HCT116 (cell line): ENCODE data around the gene DMXL1. TPM values are rescaled to one million over a fixed set of nuclear protein-coding genes. Genes with fewer than 3 reads are reported as not detected.

Source experiments
- ATAC-seq: fragments of 200-7000 bp; cut with Tn5 transposase; 2 replicates; pipeline ENCODE4 v1.9.1; 2020; ENCODE audit warnings: mild to moderate bottlenecking, moderate library complexity
- BruUV-seq: library from RNA; stranded (reverse); fragments of 400-500 nt; replicated peaks from 2 replicates; lab custom pipeline; 2021; lab: Mats Ljungman, UMichigan
- CTCF ChIA-PET: fragments of 300-600 bp; sonication (Branson Sonifier 250); formaldehyde crosslinking; loops from one replicate; lab custom pipeline; 2021; ENCODE audit warnings: antibody characterized with exemption; lab: Charles Lee
- POLR2A ChIA-PET: fragments of 300-600, 350-600 bp; sonication (Branson Sonifier 250); formaldehyde crosslinking; loops from one replicate; lab custom pipeline; 2021; ENCODE audit warnings: antibody characterized with exemption; lab: Charles Lee
- RAD21 ChIA-PET, 2 experiments: fragments of 300-600 bp; sonication (Branson Sonifier 250); formaldehyde crosslinking; loops; one replicate each; lab custom pipeline; 2023; ENCODE audit warnings: low total read pairs in 2 of 2; ENCODE audit not compliant: uncharacterized antibody in 2 of 2, unreplicated experiment in 2 of 2, low non-redundant PET in 1 of 2; lab: Charles Lee
- DNase-seq: peaks from one replicate; pipeline ENCODE4 v3.0.0-alpha.2; 2010; ENCODE audit warnings: low read depth, low spot score
- H2AFZ ChIP-seq: fragments of 200-600 bp; shearing (Covaris generic), sonication (generic); 2 replicates; pipeline ENCODE4 v1.6.1; 2017; ENCODE audit warnings: low read depth, mixed run types, mixed read lengths, antibody characterized with exemption, low read length; ENCODE audit not compliant: poor library complexity, severe bottlenecking
- H3K27ac ChIP-seq: 2 replicates; pipeline ENCODE4 v1.5.1; 2012; ENCODE audit warnings: low read depth, low read length
- H3K27me3 ChIP-seq: fragments of 200-600 bp; sonication (generic); 2 replicates; pipeline ENCODE4 v1.6.1; 2016; ENCODE audit warnings: mixed run types, low read length, mixed read lengths; ENCODE audit not compliant: insufficient read depth
- H3K36me3 ChIP-seq, 2 experiments: fragments of 200-500 bp in 1 of 2; fragments of 200-600 bp in 1 of 2; sonication (Bioruptor generic) in 1 of 2; sonication (generic) in 1 of 2; 2 replicates each; pipeline versions ENCODE4 v1.5.1 to v1.6.1; 2014 to 2016; ENCODE audit warnings: low read length in 2 of 2, inconsistent platforms in 1 of 2, mixed read lengths in 1 of 2, mixed run types in 1 of 2; ENCODE audit not compliant: insufficient read depth in 2 of 2, control insufficient read depth in 1 of 2
- H3K4me1 ChIP-seq, 2 experiments: fragments of 200-600 bp in 1 of 2; sonication (generic) in 1 of 2; 2 replicates each; pipeline versions ENCODE4 v1.5.1 to v1.6.1; 2012 to 2017; ENCODE audit warnings: low read length in 2 of 2, inconsistent platforms in 1 of 2, mild to moderate bottlenecking in 1 of 2, mixed read lengths in 1 of 2, mixed run types in 1 of 2, moderate library complexity in 1 of 2; ENCODE audit not compliant: insufficient read depth in 2 of 2, control insufficient read depth in 1 of 2
- H3K4me2 ChIP-seq: fragments of 200-600 bp; sonication (generic); 2 replicates; pipeline ENCODE4 v1.6.1; 2017; ENCODE audit warnings: mixed run types, low read length, mixed read lengths
- H3K4me3 ChIP-seq, 2 experiments: fragments of 200-600 bp in 1 of 2; sonication (generic) in 1 of 2; replicated peaks in 1 of 2; 2 replicates each; pipeline ENCODE4 v1.5.1; 2011 to 2016; ENCODE audit warnings: low read length in 2 of 2, control low read depth in 1 of 2, low read depth in 1 of 2, mild to moderate bottlenecking in 1 of 2, mixed read lengths in 1 of 2, mixed run types in 1 of 2
- H3K79me2 ChIP-seq: fragments of 200-600 bp; sonication (generic); 2 replicates; pipeline ENCODE4 v1.6.1; 2017; ENCODE audit warnings: mild to moderate bottlenecking, mixed run types, low read length, moderate library complexity, mixed read lengths; ENCODE audit not compliant: insufficient read depth
- H3K9ac ChIP-seq: fragments of 200-600 bp; sonication (generic); 2 replicates; pipeline ENCODE4 v1.6.1; 2016; ENCODE audit warnings: low read length, mixed read lengths
- H3K9me2 ChIP-seq: fragments of 200-600 bp; sonication (generic), shearing (Covaris generic); 2 replicates; pipeline ENCODE4 v1.6.1; 2017; ENCODE audit warnings: mixed run types, mild to moderate bottlenecking, moderate library complexity; ENCODE audit not compliant: insufficient read depth
- H3K9me3 ChIP-seq, 2 experiments: fragments of 200-500 bp in 1 of 2; fragments of 200-600 bp in 1 of 2; sonication (Bioruptor generic) in 1 of 2; sonication (generic) in 1 of 2; 2 replicates each; pipeline ENCODE4 v1.6.1; 2014 to 2017; ENCODE audit warnings: low read length in 2 of 2, mixed read lengths in 2 of 2, inconsistent platforms in 1 of 2, low read depth in 1 of 2, mild to moderate bottlenecking in 1 of 2, mixed run types in 1 of 2, moderate library complexity in 1 of 2; ENCODE audit not compliant: control insufficient read depth in 1 of 2, insufficient read depth in 1 of 2
- H4K20me1 ChIP-seq: fragments of 200-600 bp; sonication (generic), shearing (Covaris generic); 2 replicates; pipeline ENCODE4 v1.6.1; 2017; ENCODE audit warnings: mixed run types, mild to moderate bottlenecking, moderate library complexity; ENCODE audit not compliant: insufficient read depth
- ELF1 ChIP-seq: IDR thresholded peaks from 2 replicates; pipeline ENCODE4 v1.6.1; 2012; ENCODE audit warnings: low read depth, borderline replicate concordance
- FOSL1 ChIP-seq: IDR thresholded peaks from 2 replicates; pipeline ENCODE4 v1.6.1; 2012; ENCODE audit warnings: low read depth
- JUND ChIP-seq: IDR thresholded peaks from 2 replicates; pipeline ENCODE4 v1.6.1; 2012
- MAX ChIP-seq: IDR thresholded peaks from 2 replicates; pipeline ENCODE4 v1.6.1; 2012
- TCF7L2 ChIP-seq: IDR thresholded peaks from 2 replicates; pipeline ENCODE4 v1.7.0; 2011; ENCODE audit warnings: borderline replicate concordance, inconsistent platforms; ENCODE audit not compliant: insufficient read depth, insufficient read length; ENCODE audit errors: extremely low read depth
- intact Hi-C: fragments of 100-400 bp; cut with micrococcal nuclease; formaldehyde crosslinking; loops from 2 replicates; pipeline ENCODE4 v1.10.0; 2022
- total RNA-seq: library from RNA; stranded (reverse); gene quantifications from one replicate; pipeline ENCODE4 v1.2.1, GENCODE V29; 2021; ENCODE audit not compliant: unreplicated experiment
- TF ChIP-seq, protein P1 (sequence below): IDR thresholded peaks from 2 replicates; pipeline ENCODE4 v1.6.1; 2012; ENCODE audit warnings: low read depth
- TF ChIP-seq, protein P2 (sequence below): IDR thresholded peaks from 2 replicates; pipeline ENCODE4 v1.6.1; 2012

DMXL1 gene
- total RNA-seq, 1 experiment from 2014 or later, result 21.1 TPM

GRCh38 chr5:119166026-119166425, 95.1 kb downstream of the DMXL1 start:
- RAD21 ChIA-PET, result no interaction called here
- Histone ChIP-seq H3K27ac (no peak overlapping the region), H3K79me2 (no peaks in the 10 kb centered on the region), H4K20me1 (no peaks in the 10 kb centered on the region), H3K36me3 (no peaks in the 10 kb centered on the region), H3K9ac (no peak overlapping the region), H3K9me3 (no peaks in the 10 kb centered on the region), H3K9me2 (no peaks in the 10 kb centered on the region), H3K27me3 (no peaks in the 10 kb centered on the region), H2AFZ (no peak overlapping the region), H3K4me2 (no peak overlapping the region), H3K4me3 (no peak overlapping the region), H3K4me1 (no peaks in the 10 kb centered on the region)
- ATAC-seq, result no peak
- intact Hi-C loops, result no loop called here
- DNase-seq, result no peak
- POLR2A ChIA-PET, result no interaction called here
- TF ChIP-seq FOSL1 (no peak), ELF1 (no peak), TCF7L2 (no peak), MAX (no peak), JUND (no peak)
- TF ChIP-seq, protein P1, sequence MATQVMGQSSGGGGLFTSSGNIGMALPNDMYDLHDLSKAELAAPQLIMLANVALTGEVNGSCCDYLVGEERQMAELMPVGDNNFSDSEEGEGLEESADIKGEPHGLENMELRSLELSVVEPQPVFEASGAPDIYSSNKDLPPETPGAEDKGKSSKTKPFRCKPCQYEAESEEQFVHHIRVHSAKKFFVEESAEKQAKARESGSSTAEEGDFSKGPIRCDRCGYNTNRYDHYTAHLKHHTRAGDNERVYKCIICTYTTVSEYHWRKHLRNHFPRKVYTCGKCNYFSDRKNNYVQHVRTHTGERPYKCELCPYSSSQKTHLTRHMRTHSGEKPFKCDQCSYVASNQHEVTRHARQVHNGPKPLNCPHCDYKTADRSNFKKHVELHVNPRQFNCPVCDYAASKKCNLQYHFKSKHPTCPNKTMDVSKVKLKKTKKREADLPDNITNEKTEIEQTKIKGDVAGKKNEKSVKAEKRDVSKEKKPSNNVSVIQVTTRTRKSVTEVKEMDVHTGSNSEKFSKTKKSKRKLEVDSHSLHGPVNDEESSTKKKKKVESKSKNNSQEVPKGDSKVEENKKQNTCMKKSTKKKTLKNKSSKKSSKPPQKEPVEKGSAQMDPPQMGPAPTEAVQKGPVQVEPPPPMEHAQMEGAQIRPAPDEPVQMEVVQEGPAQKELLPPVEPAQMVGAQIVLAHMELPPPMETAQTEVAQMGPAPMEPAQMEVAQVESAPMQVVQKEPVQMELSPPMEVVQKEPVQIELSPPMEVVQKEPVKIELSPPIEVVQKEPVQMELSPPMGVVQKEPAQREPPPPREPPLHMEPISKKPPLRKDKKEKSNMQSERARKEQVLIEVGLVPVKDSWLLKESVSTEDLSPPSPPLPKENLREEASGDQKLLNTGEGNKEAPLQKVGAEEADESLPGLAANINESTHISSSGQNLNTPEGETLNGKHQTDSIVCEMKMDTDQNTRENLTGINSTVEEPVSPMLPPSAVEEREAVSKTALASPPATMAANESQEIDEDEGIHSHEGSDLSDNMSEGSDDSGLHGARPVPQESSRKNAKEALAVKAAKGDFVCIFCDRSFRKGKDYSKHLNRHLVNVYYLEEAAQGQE, result no peak
- TF ChIP-seq, protein P2, sequence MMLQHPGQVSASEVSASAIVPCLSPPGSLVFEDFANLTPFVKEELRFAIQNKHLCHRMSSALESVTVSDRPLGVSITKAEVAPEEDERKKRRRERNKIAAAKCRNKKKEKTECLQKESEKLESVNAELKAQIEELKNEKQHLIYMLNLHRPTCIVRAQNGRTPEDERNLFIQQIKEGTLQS, result no peak
- no TSS peak for BruUV-seq
- CTCF ChIA-PET, result no interaction called here
